Measurements from ENCODE around the gene SOX13.

- TF ChIP-seq CTCF (IDR thresholded peaks at IDR 0.05) (no peak), EP300 (IDR thresholded peaks at IDR 0.05) (no peak), POLR2A (IDR thresholded peaks at IDR 0.05) (no peak)
Observed at GRCh38 chr1:204170494-204171155, 97.7 kb downstream of the SOX13 start.
